PC-9 (cell line): ENCODE measurements around the gene PLCB3. TPM values are rescaled to one million over a fixed set of nuclear protein-coding genes. Genes with fewer than 3 reads are reported as not detected.

ENCODE experiments used
- BruUV-seq: library from RNA; stranded (reverse); fragments of 400-500 nt; replicated peaks from 2 replicates; lab custom pipeline; 2021; lab: Mats Ljungman, UMichigan
- CTCF ChIA-PET: fragments of 300-600 bp; sonication (Branson Sonifier 250); formaldehyde crosslinking; loops from one replicate; lab custom pipeline; 2022; ENCODE audit warnings: antibody characterized with exemption; lab: Charles Lee
- POLR2A ChIA-PET: fragments of 300-600 bp; sonication (Branson Sonifier 250); formaldehyde crosslinking; loops from one replicate; lab custom pipeline; 2022; ENCODE audit warnings: antibody characterized with exemption; ENCODE audit not compliant: unreplicated experiment; lab: Charles Lee
- DNase-seq, 2 experiments: peaks; one replicate each; pipeline versions ENCODE4 v3.0.0 to v3.0.0-alpha.2; 2015 to 2022; ENCODE audit warnings: mixed read lengths in 1 of 2
- H2AFZ ChIP-seq: fragments of 200-600 bp; sonication (generic); 2 replicates; pipeline ENCODE4 v1.8.1; 2017; ENCODE audit warnings: antibody characterized with exemption
- H3F3A ChIP-seq: fragments of 200-600 bp; sonication (generic); 2 replicates; pipeline ENCODE4 v1.8.1; 2017; ENCODE audit warnings: antibody characterized with exemption, mild to moderate bottlenecking, low read depth; ENCODE audit not compliant: insufficient read depth
- H3K27ac ChIP-seq: fragments of 200-600 bp; sonication (generic); 2 replicates; pipeline ENCODE4 v1.6.1; 2016; ENCODE audit warnings: mixed run types
- H3K27me3 ChIP-seq: fragments of 200-600 bp; sonication (generic); 2 replicates; pipeline ENCODE4 v1.6.1; 2016; ENCODE audit warnings: low read depth, mixed run types; ENCODE audit not compliant: insufficient read depth
- H3K36me3 ChIP-seq: fragments of 200-600 bp; sonication (generic); 2 replicates; pipeline ENCODE4 v1.6.1; 2016; ENCODE audit warnings: low read depth, mixed run types
- H3K4me1 ChIP-seq: fragments of 200-600 bp; sonication (generic); replicated peaks from 2 replicates; pipeline ENCODE4 v1.6.1; 2016; ENCODE audit warnings: mixed run types; ENCODE audit not compliant: insufficient read depth
- H3K4me2 ChIP-seq: fragments of 200-600 bp; sonication (generic); 2 replicates; pipeline ENCODE4 v1.6.1; 2017; ENCODE audit warnings: mixed run types
- H3K4me3 ChIP-seq: fragments of 200-600 bp; sonication (generic); 2 replicates; pipeline ENCODE4 v1.6.1; 2016; ENCODE audit warnings: mixed run types
- H3K79me2 ChIP-seq: fragments of 200-600 bp; sonication (generic); 2 replicates; pipeline ENCODE4 v1.6.1; 2017; ENCODE audit warnings: low read depth, mixed run types
- H3K9me2 ChIP-seq: fragments of 200-600 bp; sonication (generic); 2 replicates; pipeline ENCODE4 v1.8.1; 2017; ENCODE audit warnings: mild to moderate bottlenecking; ENCODE audit not compliant: insufficient read depth
- H3K9me3 ChIP-seq: fragments of 200-600 bp; sonication (generic); 2 replicates; pipeline ENCODE4 v1.8.1; 2016; ENCODE audit warnings: low read depth; ENCODE audit not compliant: insufficient read depth
- H4K20me1 ChIP-seq: fragments of 200-600 bp; sonication (generic); 2 replicates; pipeline ENCODE4 v1.8.1; 2017; ENCODE audit not compliant: insufficient read depth
- CTCF ChIP-seq: fragments of 200-600 bp; sonication (generic); conservative IDR thresholded peaks from 2 replicates; pipeline ENCODE4 v1.6.1; 2017; ENCODE audit warnings: mixed run types, antibody characterized with exemption, mild to moderate bottlenecking, moderate library complexity
- EZH2 ChIP-seq: fragments of 200-600 bp; sonication (generic); IDR thresholded peaks from 2 replicates; pipeline ENCODE4 v1.8.0; 2017; ENCODE audit warnings: antibody characterized with exemption, low read depth
- intact Hi-C: fragments of 100-400 bp; cut with micrococcal nuclease; formaldehyde crosslinking; loops from one replicate; pipeline ENCODE4 v1.10.0; 2022; ENCODE audit not compliant: unreplicated experiment
- total RNA-seq: library from RNA; stranded (reverse); gene quantifications from 2 replicates; pipeline ENCODE4 v1.2.3, GENCODE V29; 2021

PLCB3 gene
- total RNA-seq, 1 experiment from 2014 or later: 79.6 TPM

GRCh38 chr11:64275841-64276240 is 24.5 kb downstream of the PLCB3 start:
- H3K4me3 ChIP-seq: no peak overlapping the region
- 0 out of 2 replicates have a peak overlapping the region, but pooled peaks have one; percentile 27 for H3K27ac ChIP-seq
- H3K4me1 ChIP-seq: peaks cover 29% of the 10 kb centered on the region
- CTCF ChIA-PET: interaction anchor here (1.0 to 1.6 kb wide), 3 partner anchors 29 to 56 kb away, joined by 3 to 13 read pairs (median 5); partner anchors contain the start of gene PRDX5
- TF ChIP-seq CTCF: no peak
- TF ChIP-seq EZH2: no peak
- POLR2A ChIA-PET: interaction anchor here (0.7 kb wide), 2 partner anchors 27 to 662 kb away, joined by 7 to 18 read pairs; no protein-coding TSS in a partner anchor
- H3K36me3 ChIP-seq: no peaks in the 10 kb centered on the region
- H3K27me3 ChIP-seq: no peaks in the 10 kb centered on the region
- no peaks in the 10 kb centered on the region for H3K9me2 ChIP-seq
- no peak overlapping the region for H3K4me2 ChIP-seq
- peaks cover 25% of the 10 kb centered on the region for H3K79me2 ChIP-seq
- no peak overlapping the region for H2AFZ ChIP-seq
- peaks cover 49% of the 10 kb centered on the region for H3F3A ChIP-seq
- BruUV-seq: TSS peak; percentile 13
- no peaks in the 10 kb centered on the region for H3K9me3 ChIP-seq
- H4K20me1 ChIP-seq: no peaks in the 10 kb centered on the region
- DNase-seq: peak in 1 of 2 experiments; percentile 26
- intact Hi-C loops: loop anchor here (2.0 kb wide), 3 partner anchors 41 to 83 kb away; partner anchors contain the start of genes RPS6KA4 and VEGFB

- no peaks in the 10 kb centered on the region for H3K9me3 ChIP-seq
- H3K9me2 ChIP-seq: no peaks in the 10 kb centered on the region
- ChIA-PET POLR2A (interaction anchor here (0.6 to 1.0 kb wide), 3 partner anchors 26 to 78 kb away, joined by 3 to 7 read pairs (median 4); partner anchors contain the start of genes PRDX5 and TRMT112), CTCF (interaction anchor here (0.6 to 1.6 kb wide), 8 partner anchors 9 to 373 kb away, joined by 3 to 14 read pairs (median 8); partner anchors contain the start of gene PRDX5)
- H3K4me3 ChIP-seq: no peak overlapping the region
- no peaks in the 10 kb centered on the region for H3K27me3 ChIP-seq
- H3K79me2 ChIP-seq: peaks cover 21% of the 10 kb centered on the region
- intact Hi-C loops: loop anchor here (2.0 kb wide), 3 partner anchors 42 to 82 kb away; partner anchors contain the start of genes RPS6KA4 and VEGFB
- no TSS peak for BruUV-seq
- TF ChIP-seq EZH2 (no peak), CTCF (no peak)
- H3K4me1 ChIP-seq: peaks cover 28% of the 10 kb centered on the region
- no peaks in the 10 kb centered on the region for H3K36me3 ChIP-seq
- H2AFZ ChIP-seq: no peak overlapping the region
- H4K20me1 ChIP-seq: no peaks in the 10 kb centered on the region
- peaks cover 43% of the 10 kb centered on the region for H3F3A ChIP-seq
- peak overlapping the region; percentile 41 for H3K4me2 ChIP-seq
- peak overlapping the region; percentile 41 for H3K27ac ChIP-seq
- peak; percentile 85 to 97 for DNase-seq
Measured at GRCh38 chr11:64276653-64277431, 25.5 kb downstream of the PLCB3 start.

- H3K36me3 ChIP-seq: no peaks in the 10 kb centered on the region
- H2AFZ ChIP-seq: no peak overlapping the region
- intact Hi-C loops: no loop called here
- CTCF ChIA-PET: interaction anchor here (1.9 kb wide), 1 partner anchor 77 kb away, joined by 4 read pairs; no protein-coding TSS in a partner anchor
- no peaks in the 10 kb centered on the region for H4K20me1 ChIP-seq
- no TSS peak for BruUV-seq
- H3F3A ChIP-seq: peaks cover 39% of the 10 kb centered on the region
- H3K9me2 ChIP-seq: no peaks in the 10 kb centered on the region
- no peak overlapping the region for H3K4me3 ChIP-seq
- POLR2A ChIA-PET: interaction anchor here (1.1 kb wide), 1 partner anchor 33 kb away, joined by 4 read pairs; no protein-coding TSS in a partner anchor
- H3K27ac ChIP-seq: no peak overlapping the region
- peaks cover 23% of the 10 kb centered on the region for H3K4me1 ChIP-seq
- H3K79me2 ChIP-seq: peaks cover 10% of the 10 kb centered on the region
- TF ChIP-seq EZH2: no peak
- no peak for TF ChIP-seq CTCF
- H3K27me3 ChIP-seq: no peaks in the 10 kb centered on the region
- no peak overlapping the region for H3K4me2 ChIP-seq
- peak in 1 of 2 experiments; percentile 34 for DNase-seq
- H3K9me3 ChIP-seq: no peaks in the 10 kb centered on the region
Measured at GRCh38 chr11:64278576-64279190, 27.4 kb downstream of the PLCB3 start.
